ENCODE results near the gene SORCS2.

SORCS2 gene

DNA sequence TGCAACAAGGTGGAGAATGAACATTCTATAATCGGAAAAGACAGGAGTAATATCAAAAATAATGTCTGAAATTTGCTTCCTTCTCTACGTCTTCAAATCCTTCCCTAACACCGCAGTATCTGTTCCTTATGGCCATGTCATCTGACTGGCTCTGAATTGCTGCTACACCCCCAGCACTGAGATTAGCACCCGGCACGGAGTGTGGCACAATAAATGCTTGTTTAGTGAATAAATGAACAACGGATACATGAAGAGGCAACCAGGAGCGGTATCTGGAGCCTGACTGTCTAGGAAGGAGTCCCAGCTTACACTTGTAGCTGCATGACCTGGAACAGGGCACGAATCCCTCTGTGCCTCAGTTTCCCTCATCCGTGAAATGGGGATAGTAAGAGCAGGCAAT lies 583.1 kb downstream of the SORCS2 start:
- H3K27ac ChIP-seq: no peak overlapping the region
- TF ChIP-seq, protein P1, sequence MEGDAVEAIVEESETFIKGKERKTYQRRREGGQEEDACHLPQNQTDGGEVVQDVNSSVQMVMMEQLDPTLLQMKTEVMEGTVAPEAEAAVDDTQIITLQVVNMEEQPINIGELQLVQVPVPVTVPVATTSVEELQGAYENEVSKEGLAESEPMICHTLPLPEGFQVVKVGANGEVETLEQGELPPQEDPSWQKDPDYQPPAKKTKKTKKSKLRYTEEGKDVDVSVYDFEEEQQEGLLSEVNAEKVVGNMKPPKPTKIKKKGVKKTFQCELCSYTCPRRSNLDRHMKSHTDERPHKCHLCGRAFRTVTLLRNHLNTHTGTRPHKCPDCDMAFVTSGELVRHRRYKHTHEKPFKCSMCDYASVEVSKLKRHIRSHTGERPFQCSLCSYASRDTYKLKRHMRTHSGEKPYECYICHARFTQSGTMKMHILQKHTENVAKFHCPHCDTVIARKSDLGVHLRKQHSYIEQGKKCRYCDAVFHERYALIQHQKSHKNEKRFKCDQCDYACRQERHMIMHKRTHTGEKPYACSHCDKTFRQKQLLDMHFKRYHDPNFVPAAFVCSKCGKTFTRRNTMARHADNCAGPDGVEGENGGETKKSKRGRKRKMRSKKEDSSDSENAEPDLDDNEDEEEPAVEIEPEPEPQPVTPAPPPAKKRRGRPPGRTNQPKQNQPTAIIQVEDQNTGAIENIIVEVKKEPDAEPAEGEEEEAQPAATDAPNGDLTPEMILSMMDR (conservative IDR thresholded peaks at IDR 0.05): no peak

DNA sequence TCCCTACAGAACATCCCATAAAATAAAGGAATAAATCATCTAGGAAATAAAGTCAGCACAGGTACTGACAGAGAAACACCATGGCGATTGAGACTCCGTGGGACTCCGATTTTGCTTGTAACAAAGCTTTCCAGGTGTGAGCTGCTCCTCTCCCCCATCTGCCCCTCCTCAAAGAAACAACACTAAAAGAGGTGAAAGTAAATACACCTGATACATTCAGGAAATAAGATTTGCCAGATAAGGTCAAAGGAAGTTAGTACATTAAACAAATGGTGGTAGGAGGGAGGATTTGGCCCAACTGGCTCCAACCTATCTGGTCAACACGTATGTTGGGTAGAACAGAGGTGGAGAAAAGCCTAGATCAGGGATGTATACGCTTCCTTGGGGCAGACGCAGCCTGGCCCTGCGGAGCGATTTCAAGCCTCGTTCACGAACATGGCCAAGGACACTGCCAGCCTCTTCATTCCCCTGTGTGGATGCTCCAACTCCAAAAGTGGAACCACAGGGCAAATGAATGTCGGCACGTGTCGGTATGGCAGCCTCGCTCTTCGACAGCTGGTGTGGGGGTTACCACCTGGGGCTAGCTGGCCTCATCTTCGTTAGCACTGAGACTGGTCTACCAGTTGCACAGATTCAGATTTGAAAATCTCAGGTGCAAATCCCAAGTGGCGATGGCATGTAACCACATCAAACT lies 584.8 kb downstream of the SORCS2 start:
- TF ChIP-seq, protein P1 (conservative IDR thresholded peaks at IDR 0.05): no peak
- H3K27ac ChIP-seq: peak overlapping the region; percentile 21; the same call in 1 of the 2 replicates

DNA sequence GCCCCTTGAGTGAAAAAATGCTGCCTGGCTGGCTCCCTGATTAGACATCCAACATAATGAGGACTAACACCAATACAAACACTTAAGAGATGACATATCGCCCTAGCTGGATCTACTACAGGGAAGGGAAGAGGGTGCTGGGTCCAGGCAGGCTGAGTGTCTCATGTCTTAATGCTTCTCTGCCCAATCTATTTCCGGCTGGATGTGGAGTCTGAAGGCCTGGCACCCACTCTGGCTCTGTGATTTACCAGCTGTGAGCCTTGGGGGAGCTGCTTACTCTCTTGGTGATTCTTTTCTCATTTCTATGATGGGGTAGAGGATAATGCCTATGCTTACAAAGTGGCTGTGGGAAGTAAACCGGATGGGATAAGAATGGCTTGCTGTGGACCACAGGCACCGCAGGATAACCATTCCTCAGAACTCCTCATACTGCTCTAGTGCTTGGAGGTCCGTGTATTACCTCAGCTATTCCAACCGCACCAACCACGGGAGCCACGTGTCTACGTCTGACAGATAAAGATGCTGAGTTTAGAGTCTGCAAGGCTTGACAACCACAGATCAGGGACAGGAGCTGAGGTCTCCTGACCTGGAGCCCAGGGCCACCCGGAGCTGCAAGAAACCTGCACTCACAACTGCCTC lies 585.7 kb downstream of the SORCS2 start:
- TF ChIP-seq, protein P1 (conservative IDR thresholded peaks at IDR 0.05): no peak
- H3K27ac ChIP-seq: no peak overlapping the region

DNA sequence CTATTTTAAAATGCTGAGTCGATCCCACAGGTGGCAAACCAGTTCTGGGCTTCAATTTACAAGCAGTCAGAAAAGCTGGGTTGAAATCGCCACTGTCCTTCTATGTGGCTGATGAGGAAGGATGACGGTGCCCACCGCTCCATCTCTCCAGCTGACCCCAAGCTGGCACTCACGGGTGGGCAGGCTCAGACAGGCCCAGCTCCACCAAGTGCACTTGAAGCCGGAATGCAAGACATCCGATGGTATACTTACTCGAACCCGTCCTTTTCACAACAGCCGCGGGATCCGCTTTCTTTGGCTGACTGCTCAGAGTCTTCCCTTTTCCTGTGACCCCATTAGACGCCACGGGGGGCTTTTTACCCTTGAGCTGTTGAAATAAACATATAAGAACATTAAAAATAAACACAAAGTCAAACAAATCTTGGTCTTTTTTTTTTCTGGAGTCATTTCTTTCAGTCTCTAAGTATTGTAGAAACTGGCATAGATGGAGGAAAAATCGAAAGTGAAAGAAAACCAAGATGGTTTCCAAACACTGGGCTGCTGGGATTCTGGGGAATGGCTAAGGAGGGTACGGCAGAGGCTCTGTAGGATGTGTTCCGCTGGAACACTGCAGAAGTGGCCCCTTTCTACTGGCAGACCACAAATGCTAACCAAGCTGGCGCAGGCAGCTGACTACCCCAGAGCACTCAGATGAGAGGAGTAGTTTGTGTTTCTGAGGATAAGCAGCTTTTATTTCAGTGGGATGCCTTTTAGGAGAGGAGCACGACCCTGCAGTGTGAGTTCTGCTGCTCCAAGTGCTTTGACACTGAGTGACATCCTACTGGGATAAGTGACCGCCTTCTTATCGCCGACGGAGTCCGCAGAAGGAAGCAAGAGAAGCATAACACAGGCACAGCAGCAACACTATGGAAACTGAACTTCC lies 586.4 kb downstream of the SORCS2 start:
- TF ChIP-seq, protein P1 (conservative IDR thresholded peaks at IDR 0.05): no peak
- no peak overlapping the region for H3K27ac ChIP-seq

DNA sequence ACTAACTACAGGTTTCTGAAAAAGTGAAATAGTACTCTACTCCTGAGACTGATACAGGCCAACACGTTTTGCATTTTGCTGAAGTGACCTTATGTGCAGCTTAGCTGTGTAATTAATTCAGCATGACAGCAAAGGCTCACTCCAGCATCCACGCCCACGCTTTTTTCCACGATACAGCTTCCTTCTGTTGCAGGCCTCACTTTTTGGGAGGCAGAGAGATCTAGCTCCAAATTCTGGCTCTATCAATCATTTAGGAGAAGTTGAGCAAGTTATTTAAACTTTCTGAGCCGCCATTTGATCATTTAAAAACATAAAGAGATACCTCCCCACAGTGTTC lies 587.1 kb downstream of the SORCS2 start:
- TF ChIP-seq, protein P1 (conservative IDR thresholded peaks at IDR 0.05): no peak
- H3K27ac ChIP-seq: no peak overlapping the region

DNA sequence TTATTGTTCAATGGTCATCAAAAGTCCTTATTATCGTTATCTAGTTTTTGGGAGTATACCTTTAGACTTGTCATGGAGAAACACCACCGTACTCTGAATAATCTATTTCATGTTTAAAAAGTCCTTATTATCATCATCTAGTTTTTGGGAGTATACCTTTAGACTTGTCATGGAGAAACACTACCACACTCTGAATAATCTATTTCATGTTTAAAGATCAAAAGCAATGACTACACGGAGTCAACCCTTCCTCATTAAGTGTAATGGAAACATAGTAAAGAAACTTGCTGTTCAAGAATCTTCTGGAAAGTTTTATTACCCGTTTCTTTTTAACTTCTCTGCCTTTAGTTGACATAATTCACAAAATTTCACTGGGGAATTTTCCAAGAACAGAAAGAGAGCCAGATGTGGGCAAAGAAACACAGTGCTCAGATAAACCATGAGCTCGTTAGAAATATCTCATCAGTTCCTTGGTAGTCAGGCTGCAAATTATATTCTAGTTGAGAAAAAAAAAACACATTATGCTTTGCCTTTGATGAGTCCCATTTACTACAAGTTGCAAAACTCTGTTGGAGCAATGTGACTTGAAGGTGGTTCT lies 588.5 kb downstream of the SORCS2 start:
- TF ChIP-seq, protein P1 (conservative IDR thresholded peaks at IDR 0.05): no peak
- H3K27ac ChIP-seq: no peak overlapping the region

DNA sequence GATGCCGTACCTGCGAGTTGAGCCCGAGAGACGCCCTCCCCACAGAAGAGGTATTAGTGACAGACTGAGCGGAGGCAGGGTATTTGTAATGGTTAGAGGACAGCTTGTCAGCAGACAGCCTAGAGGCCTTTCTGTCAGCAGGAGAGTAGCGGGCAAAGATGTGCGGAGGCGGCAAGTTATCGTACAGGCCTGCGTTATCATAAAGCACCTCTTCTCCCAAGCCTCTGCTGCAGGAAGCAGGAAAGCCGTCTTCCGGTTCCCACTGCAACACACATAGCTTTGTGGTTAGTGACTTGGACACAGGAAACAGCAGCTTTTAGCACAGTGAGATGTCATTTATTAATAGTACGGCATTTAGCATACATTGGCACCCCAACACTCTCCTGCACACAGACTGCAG lies 589.0 kb downstream of the SORCS2 start:
- TF ChIP-seq, protein P1 (conservative IDR thresholded peaks at IDR 0.05): no peak
- H3K27ac ChIP-seq: no peak overlapping the region
